Placental pericyte (primary cell): ENCODE data around the gene EZH2. TPM values are rescaled to one million over a fixed set of nuclear protein-coding genes. Genes with fewer than 3 reads are reported as not detected.

Experiments
- small RNA-seq: library from RNA; depleted of rRNA; stranded (forward); fragments of <200 nt; gene quantifications from one replicate; pipeline ENCODE3, GENCODE V24; 2012; ENCODE audit warnings: low replicate concordance
- total RNA-seq: library from RNA; depleted of rRNA; stranded (reverse); fragments of >200 nt; gene quantifications from 2 replicates; pipeline ENCODE4 v1.2.3, GENCODE V29; 2012

The EZH2 gene
- 6.3 and 16.3 TPM in 2 replicates for total RNA-seq

GRCh38 chr7:148884049-148884298 is at the start of gene EZH2:
TSS of gene EZH2 (minus strand) at chr7:148884291. CDS start at chr7:148847298, 36,993 bp downstream.

Small RNA genes within 50 kb of the gene (small RNA-seq; reads per million reads assigned to genes)
- gene RF00017, result not detected
- not detected for gene RN7SL569P
- not detected for gene RNU7-20P

Other genes starting within 250 kb of the EZH2 start
- 41.1 and 54.3 TPM in 2 replicates for gene CUL1, start 185.4 kb downstream of the EZH2 start, total RNA-seq
- gene PDIA4, start 144.2 kb upstream of the EZH2 start, total RNA-seq, result 338 and 1,228 TPM in 2 replicates
- gene ZNF786, start 206.4 kb upstream of the EZH2 start, total RNA-seq, result 5.3 and 7.7 TPM in 2 replicates
- 1.6 and 3.9 TPM in 2 replicates for gene ZNF425, start 242.0 kb upstream of the EZH2 start, total RNA-seq